HG03439 (cell line): Measurements from ENCODE around the gene STPG3.

ENCODE experiments used
- ATAC-seq: cut with Tn5 transposase; IDR thresholded peaks from one replicate; pipeline ENCODE4 v1.9.1; 2021; ENCODE audit warnings: mild to moderate bottlenecking, moderate library complexity; ENCODE audit not compliant: unreplicated experiment

STPG3 gene

GRCh38 chr9:137278061-137278701 is 27.1 kb downstream of the STPG3 start:
- peak; percentile 2 for ATAC-seq

GRCh38 chr9:137278721-137279711 is 27.9 kb downstream of the STPG3 start:
- no peak for ATAC-seq

GRCh38 chr9:137279741-137280473 is 28.8 kb downstream of the STPG3 start:
- ATAC-seq, result no peak

GRCh38 chr9:137280474-137281344 is 29.6 kb downstream of the STPG3 start:
- no peak for ATAC-seq

GRCh38 chr9:137281345-137282116 is 30.4 kb downstream of the STPG3 start:
- ATAC-seq, result no peak

- no peak for ATAC-seq
Observed at GRCh38 chr9:137286975-137287383, 35.9 kb downstream of the STPG3 start.

GRCh38 chr9:137293094-137293481 is 42.0 kb downstream of the STPG3 start:
- ATAC-seq, result no peak

- no peak for ATAC-seq
Observed at GRCh38 chr9:137293482-137294090, 42.5 kb downstream of the STPG3 start.

GRCh38 chr9:137294091-137294680 is 43.1 kb downstream of the STPG3 start:
- no peak for ATAC-seq

- ATAC-seq, result no peak
Observed at GRCh38 chr9:137294681-137295237, 43.7 kb downstream of the STPG3 start.

GRCh38 chr9:137295238-137295811 is 44.2 kb downstream of the STPG3 start:
- ATAC-seq, result peak; percentile 55

- no peak for ATAC-seq
Observed at GRCh38 chr9:137295849-137296669, 45.0 kb downstream of the STPG3 start.

- no peak for ATAC-seq
Observed at GRCh38 chr9:137296670-137297664, 45.9 kb downstream of the STPG3 start.

- no peak for ATAC-seq
Observed at GRCh38 chr9:137297966-137298365, 46.9 kb downstream of the STPG3 start.

GRCh38 chr9:137298401-137299202 is 47.5 kb downstream of the STPG3 start:
- no peak for ATAC-seq
